ENCODE data around the gene KCNQ1.

Gene KCNQ1

DNA sequence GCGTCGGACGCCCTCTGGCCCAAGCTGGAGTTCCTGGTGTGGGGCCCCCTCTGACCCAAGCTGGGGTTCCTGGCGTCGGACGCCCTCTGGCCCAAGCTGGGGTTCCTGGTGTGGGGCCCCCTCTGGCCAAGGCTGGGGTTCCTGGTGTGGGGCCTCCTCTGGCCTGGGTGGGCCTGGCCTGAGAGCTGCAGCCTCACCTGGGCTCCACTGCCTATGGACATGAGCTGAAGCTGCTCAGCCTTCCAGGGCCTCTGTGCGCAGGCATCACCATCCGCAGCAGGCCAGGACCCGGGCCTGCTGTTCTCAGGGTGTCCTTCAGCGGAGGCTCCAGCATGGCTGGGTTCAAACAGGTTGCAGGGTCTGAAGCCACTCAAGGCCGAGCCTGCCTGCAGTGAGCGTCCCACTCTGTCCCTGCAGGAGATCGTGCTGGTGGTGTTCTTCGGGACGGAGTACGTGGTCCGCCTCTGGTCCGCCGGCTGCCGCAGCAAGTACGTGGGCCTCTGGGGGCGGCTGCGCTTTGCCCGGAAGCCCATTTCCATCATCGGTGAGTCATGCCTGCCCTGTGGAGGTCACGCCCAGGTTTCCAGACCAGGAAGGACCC, 125.5 kb downstream of the KCNQ1 start:
- TF ChIP-seq, protein P1, sequence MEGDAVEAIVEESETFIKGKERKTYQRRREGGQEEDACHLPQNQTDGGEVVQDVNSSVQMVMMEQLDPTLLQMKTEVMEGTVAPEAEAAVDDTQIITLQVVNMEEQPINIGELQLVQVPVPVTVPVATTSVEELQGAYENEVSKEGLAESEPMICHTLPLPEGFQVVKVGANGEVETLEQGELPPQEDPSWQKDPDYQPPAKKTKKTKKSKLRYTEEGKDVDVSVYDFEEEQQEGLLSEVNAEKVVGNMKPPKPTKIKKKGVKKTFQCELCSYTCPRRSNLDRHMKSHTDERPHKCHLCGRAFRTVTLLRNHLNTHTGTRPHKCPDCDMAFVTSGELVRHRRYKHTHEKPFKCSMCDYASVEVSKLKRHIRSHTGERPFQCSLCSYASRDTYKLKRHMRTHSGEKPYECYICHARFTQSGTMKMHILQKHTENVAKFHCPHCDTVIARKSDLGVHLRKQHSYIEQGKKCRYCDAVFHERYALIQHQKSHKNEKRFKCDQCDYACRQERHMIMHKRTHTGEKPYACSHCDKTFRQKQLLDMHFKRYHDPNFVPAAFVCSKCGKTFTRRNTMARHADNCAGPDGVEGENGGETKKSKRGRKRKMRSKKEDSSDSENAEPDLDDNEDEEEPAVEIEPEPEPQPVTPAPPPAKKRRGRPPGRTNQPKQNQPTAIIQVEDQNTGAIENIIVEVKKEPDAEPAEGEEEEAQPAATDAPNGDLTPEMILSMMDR (IDR thresholded peaks at IDR 0.05) = no peak

DNA sequence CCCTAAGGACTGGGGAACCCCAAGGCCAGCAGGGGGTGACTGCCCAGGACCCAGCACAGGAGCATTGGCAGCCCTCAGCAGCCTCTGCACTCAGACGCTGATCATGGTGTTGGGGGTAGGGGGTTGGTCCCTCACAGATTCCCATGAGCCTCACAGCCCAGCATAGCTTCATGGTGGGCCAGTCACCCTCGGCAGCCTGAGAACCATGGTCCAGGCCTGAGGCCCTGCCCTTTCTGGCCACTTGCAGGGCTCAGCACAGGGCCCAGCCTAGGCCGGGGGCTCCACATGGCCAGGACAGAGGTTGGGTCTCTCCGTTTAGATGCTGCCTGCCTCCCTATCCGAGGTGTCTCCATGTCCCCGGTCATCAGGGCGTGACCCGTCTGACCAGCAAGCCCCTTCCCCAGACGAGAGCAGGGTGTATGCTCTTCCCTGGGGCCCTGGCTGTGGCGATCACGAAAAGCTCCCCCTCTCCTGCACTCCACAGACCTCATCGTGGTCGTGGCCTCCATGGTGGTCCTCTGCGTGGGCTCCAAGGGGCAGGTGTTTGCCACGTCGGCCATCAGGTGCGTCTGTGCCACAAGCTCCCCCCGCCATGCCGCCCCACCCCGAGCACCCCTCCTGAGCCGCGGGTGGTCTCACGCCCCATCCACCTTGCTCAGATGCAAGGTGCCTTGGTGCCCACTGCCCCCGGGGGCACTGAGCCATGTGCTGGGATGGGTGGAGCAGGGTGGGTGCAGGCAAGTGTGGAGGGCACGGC, 126.2 kb downstream of the KCNQ1 start:
- TF ChIP-seq, protein P1 (IDR thresholded peaks at IDR 0.05) = no peak

DNA sequence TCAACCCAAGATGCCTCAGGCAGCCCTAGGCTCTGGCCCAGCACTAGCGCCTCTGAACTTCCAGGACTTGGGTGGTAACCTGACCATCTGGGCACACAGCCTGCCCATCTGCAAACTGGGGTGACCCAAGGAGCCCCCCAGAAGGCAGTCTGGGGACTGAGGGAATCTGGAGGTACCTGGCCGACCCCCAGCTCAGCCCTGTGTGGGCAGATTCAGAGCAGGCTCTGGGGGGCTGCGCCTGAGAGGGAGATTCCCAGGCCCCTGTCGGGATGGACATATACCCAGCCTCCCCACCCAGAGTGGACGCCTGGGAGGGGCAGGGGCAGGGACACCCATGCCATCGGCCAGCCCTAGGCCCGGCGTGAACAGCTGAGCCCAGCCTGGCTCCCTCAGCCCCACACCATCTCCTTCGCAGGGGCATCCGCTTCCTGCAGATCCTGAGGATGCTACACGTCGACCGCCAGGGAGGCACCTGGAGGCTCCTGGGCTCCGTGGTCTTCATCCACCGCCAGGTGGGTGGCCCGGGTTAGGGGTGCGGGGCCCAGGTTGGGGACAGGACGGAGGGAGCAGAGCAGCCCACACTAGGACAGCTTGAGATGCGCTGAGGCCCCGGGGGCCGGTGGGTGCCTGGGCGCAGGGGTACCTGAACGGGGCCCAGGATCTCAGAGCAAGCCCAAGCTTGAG, 126.9 kb downstream of the KCNQ1 start:
- TF ChIP-seq, protein P1 (IDR thresholded peaks at IDR 0.05) = no peak

DNA sequence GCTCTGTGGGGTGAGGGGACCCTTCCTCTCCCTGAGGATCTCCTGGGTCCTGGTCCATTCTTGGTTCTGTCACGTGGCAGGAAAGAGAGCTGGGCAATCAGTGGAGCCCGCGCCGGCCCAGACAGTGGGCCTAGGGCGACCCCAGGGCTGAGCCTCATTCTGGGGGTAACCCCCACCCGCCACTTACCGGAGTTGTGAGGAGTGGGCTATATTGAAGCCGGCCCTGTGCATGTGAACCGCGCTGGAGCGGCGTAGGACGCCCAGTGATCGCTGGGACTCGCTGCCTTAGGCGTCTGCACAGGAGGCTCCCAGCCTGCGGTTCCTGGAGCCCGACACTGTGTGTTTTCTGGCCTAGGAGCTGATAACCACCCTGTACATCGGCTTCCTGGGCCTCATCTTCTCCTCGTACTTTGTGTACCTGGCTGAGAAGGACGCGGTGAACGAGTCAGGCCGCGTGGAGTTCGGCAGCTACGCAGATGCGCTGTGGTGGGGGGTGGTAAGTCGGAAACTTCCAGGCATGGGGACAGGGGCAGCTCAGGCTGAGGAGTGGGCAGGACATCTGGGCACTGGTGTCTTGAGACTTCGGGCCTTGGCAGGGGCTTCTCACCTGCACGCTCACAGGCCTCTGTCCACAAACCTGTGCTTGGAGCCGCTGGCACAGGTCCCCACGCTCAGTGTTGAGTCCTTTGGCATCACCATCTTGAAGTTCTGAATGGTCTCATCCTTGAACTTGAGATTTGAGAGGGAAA, 127.9 kb downstream of the KCNQ1 start:
- TF ChIP-seq, protein P1 (IDR thresholded peaks at IDR 0.05) = no peak

DNA sequence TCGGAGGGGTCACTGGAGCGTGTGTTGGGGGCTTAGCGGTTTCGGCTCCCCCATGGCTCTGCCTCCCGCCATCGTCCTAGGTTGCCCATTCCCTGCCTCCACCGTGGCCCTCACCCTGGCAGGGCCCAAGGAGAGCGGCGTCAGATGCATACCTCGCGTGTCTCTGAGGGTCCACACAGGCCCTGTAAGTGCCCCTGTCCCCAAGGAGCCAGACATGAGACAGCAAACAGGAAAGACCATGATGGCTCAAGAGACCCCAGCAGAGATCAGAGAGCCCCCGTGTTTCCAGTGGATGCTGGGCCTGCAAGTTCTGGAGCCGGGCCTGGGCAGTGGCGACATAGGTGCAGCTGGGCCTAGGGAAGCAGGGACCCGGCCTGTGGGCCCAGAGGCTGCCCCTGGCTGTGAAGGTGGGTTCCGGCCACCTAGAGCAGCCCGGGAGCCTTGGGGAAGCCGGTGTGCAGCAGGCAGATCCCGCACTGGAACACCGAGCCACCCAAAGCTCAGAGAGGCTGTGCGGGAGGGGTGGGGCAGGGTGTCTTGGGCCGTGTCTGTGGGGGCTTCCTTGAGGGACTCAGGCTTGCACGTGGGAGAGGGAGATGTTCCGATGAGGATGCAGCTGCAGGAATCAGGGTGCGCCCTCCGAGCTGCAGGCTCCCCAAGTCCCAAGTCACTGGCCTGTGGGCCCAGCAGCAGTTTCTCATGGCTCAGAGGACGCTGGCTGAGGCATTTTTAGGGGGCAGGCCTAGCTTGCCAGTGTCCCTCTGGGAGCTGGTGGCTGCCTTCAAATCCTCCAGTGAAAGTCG, 128.6 kb downstream of the KCNQ1 start:
- TF ChIP-seq, protein P1 (IDR thresholded peaks at IDR 0.05) = no peak

DNA sequence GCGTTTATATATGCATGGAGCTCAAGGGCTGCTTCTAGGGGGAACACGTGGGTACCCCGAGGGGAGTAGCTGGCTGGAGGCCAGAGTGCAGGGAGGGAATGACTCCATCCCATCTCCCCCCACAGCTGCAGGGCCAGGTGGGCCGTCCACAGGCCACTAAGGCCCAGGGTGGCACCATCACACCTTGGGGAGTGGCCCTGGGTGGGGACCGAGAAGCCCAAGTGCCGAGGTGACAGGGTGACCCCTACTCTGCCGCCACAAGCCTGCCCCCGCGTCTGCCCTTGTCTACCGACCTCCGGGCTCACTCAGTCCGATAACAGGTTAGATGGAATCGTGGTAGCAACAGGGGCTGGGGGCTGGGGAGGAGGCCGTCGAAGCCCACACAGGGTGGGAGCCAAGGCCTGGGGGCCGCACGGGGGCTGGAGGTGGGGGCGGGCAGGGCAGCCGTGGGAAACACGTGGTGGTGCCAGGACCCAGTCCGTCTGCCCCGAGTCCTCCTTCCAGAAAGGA, 129.3 kb downstream of the KCNQ1 start:
- TF ChIP-seq, protein P1 (IDR thresholded peaks at IDR 0.05) = no peak
